Hepatocyte (in vitro differentiated cells): ENCODE data around the gene PPDPF.

ENCODE experiments used
- EZH2phosphoT487 ChIP-seq: fragments of 200-600 bp; sonication (generic); IDR thresholded peaks from one replicate; pipeline ENCODE4 v1.6.1; 2018; ENCODE audit warnings: antibody characterized with exemption, mild to moderate bottlenecking, low read depth, moderate library complexity; ENCODE audit not compliant: unreplicated experiment, severe bottlenecking
- TF ChIP-seq, protein P1 (sequence below): fragments of 200-600 bp; sonication (generic); IDR thresholded peaks from 2 replicates; pipeline ENCODE4 v1.5.1; 2016; ENCODE audit warnings: antibody characterized with exemption, mild to moderate bottlenecking; ENCODE audit not compliant: poor library complexity

DNA sequence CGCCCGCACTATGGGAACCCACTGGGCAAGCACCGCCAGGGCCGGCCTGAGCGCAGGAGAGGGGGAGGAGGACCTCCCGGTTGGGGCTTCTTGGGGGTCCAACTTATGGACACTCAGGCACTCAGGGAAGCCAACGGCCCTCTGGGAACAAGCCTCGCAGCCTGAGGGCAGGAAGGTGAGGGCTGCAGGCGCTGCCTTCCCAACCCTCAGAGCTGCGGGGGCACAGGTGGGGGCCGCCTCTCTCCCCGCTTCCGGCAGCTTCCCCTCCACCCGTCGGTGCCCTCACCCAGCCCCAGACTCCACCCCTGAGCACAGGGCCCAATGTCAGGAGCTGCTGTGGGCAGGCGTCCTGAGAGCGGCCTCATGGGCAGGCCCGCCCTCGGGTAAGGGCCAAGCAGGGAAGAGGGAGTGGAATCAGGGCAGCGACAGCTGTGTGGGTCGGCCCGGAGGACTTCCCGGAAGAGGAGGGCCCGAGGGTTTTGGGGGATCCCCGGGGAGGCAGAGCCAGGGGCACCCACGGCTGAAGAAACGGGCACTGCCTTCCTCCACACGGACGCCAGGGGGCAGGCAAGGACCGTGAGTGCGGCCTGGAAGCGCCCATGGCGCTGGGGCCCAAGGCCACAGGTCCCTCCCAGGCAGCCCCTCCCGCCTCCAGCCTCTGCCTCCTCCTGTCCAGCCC lies 17.1 kb downstream of the PPDPF start:
- TF ChIP-seq, protein P1, sequence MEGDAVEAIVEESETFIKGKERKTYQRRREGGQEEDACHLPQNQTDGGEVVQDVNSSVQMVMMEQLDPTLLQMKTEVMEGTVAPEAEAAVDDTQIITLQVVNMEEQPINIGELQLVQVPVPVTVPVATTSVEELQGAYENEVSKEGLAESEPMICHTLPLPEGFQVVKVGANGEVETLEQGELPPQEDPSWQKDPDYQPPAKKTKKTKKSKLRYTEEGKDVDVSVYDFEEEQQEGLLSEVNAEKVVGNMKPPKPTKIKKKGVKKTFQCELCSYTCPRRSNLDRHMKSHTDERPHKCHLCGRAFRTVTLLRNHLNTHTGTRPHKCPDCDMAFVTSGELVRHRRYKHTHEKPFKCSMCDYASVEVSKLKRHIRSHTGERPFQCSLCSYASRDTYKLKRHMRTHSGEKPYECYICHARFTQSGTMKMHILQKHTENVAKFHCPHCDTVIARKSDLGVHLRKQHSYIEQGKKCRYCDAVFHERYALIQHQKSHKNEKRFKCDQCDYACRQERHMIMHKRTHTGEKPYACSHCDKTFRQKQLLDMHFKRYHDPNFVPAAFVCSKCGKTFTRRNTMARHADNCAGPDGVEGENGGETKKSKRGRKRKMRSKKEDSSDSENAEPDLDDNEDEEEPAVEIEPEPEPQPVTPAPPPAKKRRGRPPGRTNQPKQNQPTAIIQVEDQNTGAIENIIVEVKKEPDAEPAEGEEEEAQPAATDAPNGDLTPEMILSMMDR: peak; percentile 85
- no peak for TF ChIP-seq EZH2phosphoT487
